Measurements from ENCODE around the gene DNAJC18. TPM values are rescaled to one million over a fixed set of nuclear protein-coding genes. Genes with fewer than 3 reads are reported as not detected.

DNAJC18 gene
- total RNA-seq, 1 experiment from 2014 or later = 6.7 TPM

- no peak for DNase-seq
- intact Hi-C loops (cut with micrococcal nuclease; ENCODE audit: unreplicated experiment) = no loop called here
- H3K4me1 Mint-ChIP-seq (ENCODE audit: low read depth, unreplicated experiment) = no peaks in the 10 kb centered on the region
- CTCF ChIA-PET = no interaction called here
- no peaks in the 10 kb centered on the region for H3K9me3 Mint-ChIP-seq (ENCODE audit: low read depth, unreplicated experiment)
- H3K27ac Mint-ChIP-seq (ENCODE audit: unreplicated experiment) = no peak overlapping the region
- H3K4me3 Mint-ChIP-seq (ENCODE audit: low read depth, unreplicated experiment) = no peak overlapping the region
- H3K36me3 Mint-ChIP-seq (ENCODE audit: insufficient read depth, unreplicated experiment) = no peaks in the 10 kb centered on the region
- BruUV-seq (replicated peaks) = no TSS peak
- H3K27me3 Mint-ChIP-seq (ENCODE audit: unreplicated experiment) = peaks cover 40% of the 10 kb centered on the region
- TF ChIP-seq, protein P1, sequence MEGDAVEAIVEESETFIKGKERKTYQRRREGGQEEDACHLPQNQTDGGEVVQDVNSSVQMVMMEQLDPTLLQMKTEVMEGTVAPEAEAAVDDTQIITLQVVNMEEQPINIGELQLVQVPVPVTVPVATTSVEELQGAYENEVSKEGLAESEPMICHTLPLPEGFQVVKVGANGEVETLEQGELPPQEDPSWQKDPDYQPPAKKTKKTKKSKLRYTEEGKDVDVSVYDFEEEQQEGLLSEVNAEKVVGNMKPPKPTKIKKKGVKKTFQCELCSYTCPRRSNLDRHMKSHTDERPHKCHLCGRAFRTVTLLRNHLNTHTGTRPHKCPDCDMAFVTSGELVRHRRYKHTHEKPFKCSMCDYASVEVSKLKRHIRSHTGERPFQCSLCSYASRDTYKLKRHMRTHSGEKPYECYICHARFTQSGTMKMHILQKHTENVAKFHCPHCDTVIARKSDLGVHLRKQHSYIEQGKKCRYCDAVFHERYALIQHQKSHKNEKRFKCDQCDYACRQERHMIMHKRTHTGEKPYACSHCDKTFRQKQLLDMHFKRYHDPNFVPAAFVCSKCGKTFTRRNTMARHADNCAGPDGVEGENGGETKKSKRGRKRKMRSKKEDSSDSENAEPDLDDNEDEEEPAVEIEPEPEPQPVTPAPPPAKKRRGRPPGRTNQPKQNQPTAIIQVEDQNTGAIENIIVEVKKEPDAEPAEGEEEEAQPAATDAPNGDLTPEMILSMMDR (IDR thresholded peaks at IDR 0.05; ENCODE audit: unreplicated experiment) = no peak
Measured at GRCh38 chr5:139472386-139473030, 33.2 kb upstream of the DNAJC18 start.

DNA sequence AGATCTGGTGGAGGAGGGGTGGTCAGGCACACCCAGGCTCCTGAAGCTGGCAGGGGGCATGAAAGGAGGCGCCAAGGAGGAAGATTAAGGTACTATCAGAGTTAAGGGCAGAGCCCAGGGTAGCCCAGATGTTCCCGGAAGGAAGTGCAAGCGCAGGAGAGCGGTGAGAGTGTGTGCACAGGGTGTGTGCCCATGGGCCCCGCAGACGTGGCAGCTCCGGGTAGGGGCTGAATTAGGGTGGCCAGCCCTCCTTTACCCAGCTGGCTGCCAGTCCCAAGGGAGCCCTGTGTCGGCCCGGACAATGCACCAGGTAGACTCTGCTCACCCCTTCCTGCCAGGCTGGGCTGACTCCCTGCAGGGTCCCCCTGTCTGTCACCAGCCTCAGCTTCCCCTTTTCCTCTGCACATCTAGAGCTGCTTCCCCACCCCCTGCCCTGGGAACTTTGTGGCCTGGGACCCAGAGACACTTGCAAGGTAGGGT is 31.5 kb upstream of the DNAJC18 start, which contains the start of gene SMIM33:
Gene SMIM33, plus strand, starts transcription at position 184 of the 480 bp plus-strand sequence. Its CDS starts 118 bp downstream, at position 302.
- Mint-ChIP-seq H3K27me3 (ENCODE audit: unreplicated experiment) (peaks cover 40% of the 10 kb centered on the region), H3K36me3 (ENCODE audit: insufficient read depth, unreplicated experiment) (no peaks in the 10 kb centered on the region), H3K4me1 (ENCODE audit: low read depth, unreplicated experiment) (no peaks in the 10 kb centered on the region), H3K4me3 (ENCODE audit: low read depth, unreplicated experiment) (no peak within 1 kb of the TSS), H3K9me3 (ENCODE audit: low read depth, unreplicated experiment) (no peaks in the 10 kb centered on the region), H3K27ac (ENCODE audit: unreplicated experiment) (no peak within 1 kb of the TSS)
- no TSS peak for BruUV-seq (replicated peaks)
- intact Hi-C loops (cut with micrococcal nuclease; ENCODE audit: unreplicated experiment) = no loop called here
- TF ChIP-seq, protein P1 (IDR thresholded peaks at IDR 0.05; ENCODE audit: unreplicated experiment) = no peak
- DNase-seq = no peak
- CTCF ChIA-PET = no interaction called here

DNA sequence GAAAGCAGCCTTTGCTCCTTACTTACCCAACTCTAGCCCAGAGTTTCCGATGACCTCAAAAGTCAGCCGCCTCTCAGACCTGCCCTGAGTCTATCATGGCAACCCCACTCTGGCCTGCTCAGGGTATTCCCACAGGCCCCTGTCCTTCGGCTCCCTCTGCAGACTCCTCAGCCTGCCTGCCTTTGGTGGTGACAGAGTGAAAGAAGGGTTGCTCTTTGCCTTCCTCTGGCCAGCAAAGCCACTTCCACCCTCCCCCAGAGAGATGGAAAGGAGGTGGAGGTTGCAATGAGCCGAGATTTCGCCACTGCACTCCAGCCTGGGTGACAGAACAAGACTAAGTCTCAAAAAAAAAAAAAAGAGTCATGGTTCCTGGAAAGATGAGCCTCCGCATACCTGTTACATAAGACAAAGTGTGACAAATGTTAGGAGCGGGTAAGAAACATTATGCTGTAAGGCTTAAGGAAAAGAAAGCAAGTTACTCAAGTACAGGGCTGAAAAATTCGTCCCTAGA is 29.2 kb upstream of the DNAJC18 start:
- DNase-seq = no peak
- no peaks in the 10 kb centered on the region for H3K36me3 Mint-ChIP-seq (ENCODE audit: insufficient read depth, unreplicated experiment)
- no TSS peak for BruUV-seq (replicated peaks)
- TF ChIP-seq, protein P1 (IDR thresholded peaks at IDR 0.05; ENCODE audit: unreplicated experiment) = no peak
- no peaks in the 10 kb centered on the region for H3K9me3 Mint-ChIP-seq (ENCODE audit: low read depth, unreplicated experiment)
- H3K27ac Mint-ChIP-seq (ENCODE audit: unreplicated experiment) = no peak overlapping the region
- intact Hi-C loops (cut with micrococcal nuclease; ENCODE audit: unreplicated experiment) = no loop called here
- H3K4me1 Mint-ChIP-seq (ENCODE audit: low read depth, unreplicated experiment) = no peaks in the 10 kb centered on the region
- H3K27me3 Mint-ChIP-seq (ENCODE audit: unreplicated experiment) = peaks cover 40% of the 10 kb centered on the region
- H3K4me3 Mint-ChIP-seq (ENCODE audit: low read depth, unreplicated experiment) = no peak overlapping the region
- CTCF ChIA-PET = no interaction called here

- Mint-ChIP-seq H3K36me3 (ENCODE audit: insufficient read depth, unreplicated experiment) (no peaks in the 10 kb centered on the region), H3K4me1 (ENCODE audit: low read depth, unreplicated experiment) (peaks cover 12% of the 10 kb centered on the region), H3K4me3 (ENCODE audit: low read depth, unreplicated experiment) (no peak within 1 kb of the TSS), H3K27ac (ENCODE audit: unreplicated experiment) (no peak within 1 kb of the TSS), H3K27me3 (ENCODE audit: unreplicated experiment) (no peaks in the 10 kb centered on the region), H3K9me3 (ENCODE audit: low read depth, unreplicated experiment) (no peaks in the 10 kb centered on the region)
- CTCF ChIA-PET = interaction anchor here (1.5 kb wide), 1 partner anchor 20 kb away, joined by 5 read pairs; the partner anchor contains the start of gene STING1
- TF ChIP-seq, protein P1 (IDR thresholded peaks at IDR 0.05; ENCODE audit: unreplicated experiment) = no peak
- BruUV-seq (replicated peaks) = no TSS peak
- intact Hi-C loops (cut with micrococcal nuclease; ENCODE audit: unreplicated experiment) = no loop called here
- DNase-seq = no peak
Measured at GRCh38 chr5:139462586-139463276, 23.4 kb upstream of the DNAJC18 start, which contains the start of gene ECSCR. Gene ECSCR, minus strand, starts transcription at chr5:139462743. Its CDS starts 73 bp downstream, at chr5:139462670.
